HepG2 (cell line): ENCODE measurements around the gene RNASE7. TPM values are rescaled to one million over a fixed set of nuclear protein-coding genes. Genes with fewer than 3 reads are reported as not detected.

Source experiments
- ATM ChIP-seq: fragments of 450-650 bp; IDR thresholded peaks from 2 replicates; pipeline ENCODE4 v1.7.1; 2017; ENCODE audit warnings: mild to moderate bottlenecking, borderline replicate concordance
- CCDC6 ChIP-seq: sonication (generic); formaldehyde crosslinking; IDR thresholded peaks from 2 replicates; pipeline ENCODE4 v1.8.1; 2022; ENCODE audit warnings: mild to moderate bottlenecking, missing genetic modification reagents, moderate library complexity
- CREM ChIP-seq, 2 experiments: sonication (generic) in 1 of 2; formaldehyde crosslinking in 1 of 2; IDR thresholded peaks; 2 replicates each; pipeline versions ENCODE4 v1.4.0 to v1.6.1; 2016 to 2020; ENCODE audit warnings: antibody characterized with exemption in 1 of 2, mild to moderate bottlenecking in 1 of 2, missing genetic modification reagents in 1 of 2
- FOXJ3 ChIP-seq: sonication (generic); formaldehyde crosslinking; IDR thresholded peaks from 2 replicates; pipeline ENCODE4 v1.4.0; 2020; ENCODE audit warnings: missing genetic modification reagents, mild to moderate bottlenecking, borderline replicate concordance
- GABPB1 ChIP-seq: IDR thresholded peaks from 2 replicates; pipeline ENCODE4 v1.6.1; 2016; ENCODE audit warnings: mild to moderate bottlenecking, missing genetic modification reagents, moderate library complexity, missing compliant biosample characterization
- GFI1 ChIP-seq: sonication (generic); formaldehyde crosslinking; IDR thresholded peaks from 2 replicates; pipeline ENCODE4 v1.5.0; 2020; ENCODE audit warnings: missing genetic modification reagents, mild to moderate bottlenecking, borderline replicate concordance
- HDAC1 ChIP-seq: sonication (generic); formaldehyde crosslinking; IDR thresholded peaks from 2 replicates; pipeline ENCODE4 v1.5.1; 2020; ENCODE audit warnings: mild to moderate bottlenecking, missing genetic modification reagents
- HOXA3 ChIP-seq: sonication (generic); formaldehyde crosslinking; IDR thresholded peaks from 2 replicates; pipeline ENCODE4 v1.5.0; 2020; ENCODE audit warnings: missing genetic modification reagents
- IKZF4 ChIP-seq: sonication (generic); formaldehyde crosslinking; IDR thresholded peaks from 2 replicates; pipeline ENCODE4 v1.5.1; 2020; ENCODE audit warnings: borderline replicate concordance, mild to moderate bottlenecking, low read depth, missing genetic modification reagents; ENCODE audit errors: not compliant biosample characterization
- IRX3 ChIP-seq: sonication (generic); formaldehyde crosslinking; IDR thresholded peaks from 2 replicates; pipeline ENCODE4 v1.8.1; 2023; ENCODE audit warnings: mild to moderate bottlenecking, low read depth, missing genetic modification reagents, borderline replicate concordance
- NCOA5 ChIP-seq: sonication (generic); formaldehyde crosslinking; IDR thresholded peaks from 2 replicates; pipeline ENCODE4 v1.4.0; 2020; ENCODE audit warnings: missing genetic modification reagents
- RFXANK ChIP-seq: IDR thresholded peaks from 2 replicates; pipeline ENCODE4 v1.6.1; 2016
- RXRB ChIP-seq: IDR thresholded peaks from 2 replicates; pipeline ENCODE4 v1.6.1; 2016; ENCODE audit warnings: borderline replicate concordance, missing genetic modification reagents, missing compliant biosample characterization
- SMAD1 ChIP-seq: sonication (generic); formaldehyde crosslinking; IDR thresholded peaks from 2 replicates; pipeline ENCODE4 v1.4.0; 2020; ENCODE audit warnings: missing genetic modification reagents, low read depth, mild to moderate bottlenecking, borderline replicate concordance
- YEATS4 ChIP-seq: sonication (generic); formaldehyde crosslinking; IDR thresholded peaks from 2 replicates; pipeline ENCODE4 v1.4.0; 2020; ENCODE audit warnings: missing genetic modification reagents, borderline replicate concordance
- ZBTB7B ChIP-seq: sonication (generic); formaldehyde crosslinking; IDR thresholded peaks from 2 replicates; pipeline ENCODE4 v1.4.0; 2020; ENCODE audit warnings: missing genetic modification reagents
- ZNF292 ChIP-seq: sonication (generic); formaldehyde crosslinking; IDR thresholded peaks from 2 replicates; pipeline ENCODE4 v1.8.1; 2022; ENCODE audit warnings: mild to moderate bottlenecking, low read depth, missing genetic modification reagents, borderline replicate concordance
- ZNF367 ChIP-seq: sonication (generic); formaldehyde crosslinking; IDR thresholded peaks from 2 replicates; pipeline ENCODE4 v1.4.0; 2020; ENCODE audit warnings: missing genetic modification reagents, borderline replicate concordance
- ZNF557 ChIP-seq: sonication (generic); formaldehyde crosslinking; IDR thresholded peaks from 2 replicates; pipeline ENCODE4 v1.4.0; 2020; ENCODE audit warnings: missing genetic modification reagents
- polyA plus RNA-seq, 8 experiments: library from polyadenylated mRNA; depleted of rRNA in 3 of 8; stranded (reverse) in 7 of 8; unstranded in 1 of 8; fragments of >200 nt; fragmentation: Illumina TruSeq in 4 of 8; extraction: Trizol in 4 of 8; gene quantifications; 2 replicates each; pipeline versions ENCODE4 v1.2.1 to v1.2.3, GENCODE V29; 2011 to 2016; ENCODE audit warnings: low read depth in 4 of 8, missing spikeins in 1 of 8, mixed read lengths in 1 of 8; ENCODE audit not compliant: insufficient read depth in 1 of 8
- total RNA-seq, 5 experiments: library from RNA; depleted of rRNA; stranded (reverse); fragments of >200 nt; fragmentation: Illumina TruSeq; extraction: Trizol; gene quantifications; 2 replicates each; pipeline ENCODE4 v1.2.3, GENCODE V29; 2016; ENCODE audit warnings: low read depth in 1 of 5
- TF ChIP-seq, protein P1 (sequence below): sonication (generic); formaldehyde crosslinking; IDR thresholded peaks from 2 replicates; pipeline ENCODE4 v1.9.0; 2021; ENCODE audit warnings: missing genetic modification reagents, mild to moderate bottlenecking, borderline replicate concordance
- TF ChIP-seq, protein P2 (sequence below): sonication (generic); formaldehyde crosslinking; IDR thresholded peaks from 2 replicates; pipeline ENCODE4 v1.5.1; 2020; ENCODE audit warnings: mild to moderate bottlenecking, missing genetic modification reagents, moderate library complexity
- TF ChIP-seq, protein P3 (sequence below): IDR thresholded peaks from 2 replicates; pipeline ENCODE4 v1.6.1; 2018; ENCODE audit warnings: missing genetic modification reagents, mild to moderate bottlenecking, missing compliant biosample characterization
- TF ChIP-seq, protein P4 (sequence below): sonication (generic); formaldehyde crosslinking; IDR thresholded peaks from 2 replicates; pipeline ENCODE4 v1.5.0; 2020; ENCODE audit warnings: missing genetic modification reagents, mild to moderate bottlenecking, borderline replicate concordance
- TF ChIP-seq, protein P5 (sequence below): sonication (generic); formaldehyde crosslinking; IDR thresholded peaks from 2 replicates; pipeline ENCODE4 v1.8.1; 2023; ENCODE audit warnings: mild to moderate bottlenecking, inconsistent platforms, moderate library complexity, missing genetic modification reagents, borderline replicate concordance

Gene RNASE7
- total and polyA plus RNA-seq, 2 of the 13 experiments (the other 11 are each of a cell fraction or from before 2014, with no cell fraction given), result 0.04 TPM; not detected in 1

DNA sequence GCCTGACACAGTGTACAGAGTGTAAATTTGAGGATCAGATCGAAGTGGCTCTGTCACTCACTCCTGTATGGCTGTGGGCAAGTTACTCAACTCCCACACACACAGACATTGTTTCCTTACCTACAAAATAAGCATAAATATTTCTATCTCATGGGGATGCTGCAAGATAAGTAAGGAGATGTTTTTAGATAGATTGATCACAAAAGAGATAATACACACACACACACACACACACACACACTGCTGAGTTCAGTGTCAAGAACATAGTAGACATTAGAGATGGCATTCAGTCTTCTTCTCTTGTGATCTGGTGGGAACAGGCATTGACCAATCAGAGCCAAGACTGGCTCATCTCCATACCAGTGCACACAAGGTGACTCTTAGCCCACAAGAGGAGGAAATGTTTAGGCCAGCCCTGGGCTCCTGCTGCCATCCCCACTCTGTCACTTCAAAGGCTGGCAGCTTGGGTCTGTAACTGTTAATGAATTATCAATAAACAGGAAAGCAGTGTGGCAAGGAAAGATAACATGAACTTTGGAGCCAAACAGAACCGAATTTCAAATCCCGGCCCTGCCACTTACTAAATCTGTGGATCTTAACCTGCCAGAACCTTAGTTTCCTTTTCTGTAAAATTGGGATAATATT, 12.1 kb downstream of the RNASE7 start (continued):
- TF ChIP-seq YEATS4 (CRISPR knock-in tag), result peak; percentile 78; the same call in 1 of the 2 replicates
- TF ChIP-seq SMAD1 (CRISPR knock-in tag), result no peak
- TF ChIP-seq ZNF557 (CRISPR knock-in tag), result 0 out of 2 replicates have a peak, but pooled peaks have one; percentile 51
- TF ChIP-seq, protein P1, sequence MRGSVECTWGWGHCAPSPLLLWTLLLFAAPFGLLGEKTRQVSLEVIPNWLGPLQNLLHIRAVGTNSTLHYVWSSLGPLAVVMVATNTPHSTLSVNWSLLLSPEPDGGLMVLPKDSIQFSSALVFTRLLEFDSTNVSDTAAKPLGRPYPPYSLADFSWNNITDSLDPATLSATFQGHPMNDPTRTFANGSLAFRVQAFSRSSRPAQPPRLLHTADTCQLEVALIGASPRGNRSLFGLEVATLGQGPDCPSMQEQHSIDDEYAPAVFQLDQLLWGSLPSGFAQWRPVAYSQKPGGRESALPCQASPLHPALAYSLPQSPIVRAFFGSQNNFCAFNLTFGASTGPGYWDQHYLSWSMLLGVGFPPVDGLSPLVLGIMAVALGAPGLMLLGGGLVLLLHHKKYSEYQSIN (CRISPR knock-in tag), result no peak
- TF ChIP-seq HDAC1 (CRISPR knock-in tag), result peak; percentile 92
- TF ChIP-seq RFXANK, result no peak
- TF ChIP-seq, protein P2, sequence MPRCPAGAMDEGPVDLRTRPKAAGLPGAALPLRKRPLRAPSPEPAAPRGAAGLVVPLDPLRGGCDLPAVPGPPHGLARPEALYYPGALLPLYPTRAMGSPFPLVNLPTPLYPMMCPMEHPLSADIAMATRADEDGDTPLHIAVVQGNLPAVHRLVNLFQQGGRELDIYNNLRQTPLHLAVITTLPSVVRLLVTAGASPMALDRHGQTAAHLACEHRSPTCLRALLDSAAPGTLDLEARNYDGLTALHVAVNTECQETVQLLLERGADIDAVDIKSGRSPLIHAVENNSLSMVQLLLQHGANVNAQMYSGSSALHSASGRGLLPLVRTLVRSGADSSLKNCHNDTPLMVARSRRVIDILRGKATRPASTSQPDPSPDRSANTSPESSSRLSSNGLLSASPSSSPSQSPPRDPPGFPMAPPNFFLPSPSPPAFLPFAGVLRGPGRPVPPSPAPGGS (CRISPR knock-in tag), result no peak
- TF ChIP-seq ZBTB7B, result no peak
- TF ChIP-seq GABPB1 (CRISPR knock-in tag), result peak; percentile 45; the same call in 1 of the 2 replicates
- peak; percentile 92 for TF ChIP-seq CREM (IDR thresholded peaks at IDR 0.05)
- TF ChIP-seq CREM (CRISPR knock-in tag; IDR thresholded peaks at IDR 0.05), result no peak
- TF ChIP-seq GFI1, result peak; percentile 99
- no peak for TF ChIP-seq NCOA5 (CRISPR knock-in tag)
- TF ChIP-seq HOXA3 (CRISPR knock-in tag), result peak; percentile 90
- TF ChIP-seq IRX3 (CRISPR knock-in tag), result no peak
- no peak for TF ChIP-seq ZNF367 (CRISPR knock-in tag)
- TF ChIP-seq, protein P3, sequence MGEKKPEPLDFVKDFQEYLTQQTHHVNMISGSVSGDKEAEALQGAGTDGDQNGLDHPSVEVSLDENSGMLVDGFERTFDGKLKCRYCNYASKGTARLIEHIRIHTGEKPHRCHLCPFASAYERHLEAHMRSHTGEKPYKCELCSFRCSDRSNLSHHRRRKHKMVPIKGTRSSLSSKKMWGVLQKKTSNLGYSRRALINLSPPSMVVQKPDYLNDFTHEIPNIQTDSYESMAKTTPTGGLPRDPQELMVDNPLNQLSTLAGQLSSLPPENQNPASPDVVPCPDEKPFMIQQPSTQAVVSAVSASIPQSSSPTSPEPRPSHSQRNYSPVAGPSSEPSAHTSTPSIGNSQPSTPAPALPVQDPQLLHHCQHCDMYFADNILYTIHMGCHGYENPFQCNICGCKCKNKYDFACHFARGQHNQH (CRISPR knock-in tag), result no peak
- peak; percentile 76; the same call in 1 of the 2 replicates for TF ChIP-seq ZNF292 (CRISPR knock-in tag)
- peak; percentile 73 for TF ChIP-seq CCDC6 (CRISPR knock-in tag)
- no peak for TF ChIP-seq IKZF4
- TF ChIP-seq, protein P4, sequence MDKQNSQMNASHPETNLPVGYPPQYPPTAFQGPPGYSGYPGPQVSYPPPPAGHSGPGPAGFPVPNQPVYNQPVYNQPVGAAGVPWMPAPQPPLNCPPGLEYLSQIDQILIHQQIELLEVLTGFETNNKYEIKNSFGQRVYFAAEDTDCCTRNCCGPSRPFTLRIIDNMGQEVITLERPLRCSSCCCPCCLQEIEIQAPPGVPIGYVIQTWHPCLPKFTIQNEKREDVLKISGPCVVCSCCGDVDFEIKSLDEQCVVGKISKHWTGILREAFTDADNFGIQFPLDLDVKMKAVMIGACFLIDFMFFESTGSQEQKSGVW, result no peak
- TF ChIP-seq, protein P5, sequence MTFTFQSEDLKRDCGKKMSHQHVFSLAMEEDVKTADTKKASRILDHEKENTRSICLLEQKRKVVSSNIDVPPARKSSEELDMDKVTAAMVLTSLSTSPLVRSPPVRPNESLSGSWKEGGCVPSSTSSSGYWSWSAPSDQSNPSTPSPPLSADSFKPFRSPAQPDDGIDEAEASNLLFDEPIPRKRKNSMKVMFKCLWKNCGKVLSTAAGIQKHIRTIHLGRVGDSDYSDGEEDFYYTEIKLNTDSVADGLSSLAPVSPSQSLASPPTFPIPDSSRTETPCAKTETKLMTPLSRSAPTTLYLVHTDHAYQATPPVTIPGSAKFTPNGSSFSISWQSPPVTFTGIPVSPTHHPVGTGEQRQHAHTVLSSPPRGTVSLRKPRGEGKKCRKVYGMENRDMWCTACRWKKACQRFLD (CRISPR knock-in tag), result no peak
- no peak for TF ChIP-seq ATM
- peak; percentile 94 for TF ChIP-seq FOXJ3 (CRISPR knock-in tag)
- peak; percentile 98 for TF ChIP-seq RXRB (CRISPR knock-in tag)
